GM12878 (cell line): Measurements from ENCODE around the gene HIP1. TPM values are rescaled to one million over a fixed set of nuclear protein-coding genes. Genes with fewer than 3 reads are reported as not detected.
A peak's percentile ranks its signal among the peaks of the same experiment; 100 is the strongest.

Source experiments
- ATF3 ChIP-seq: IDR thresholded peaks from 2 replicates; pipeline ENCODE4 v1.6.1; 2011; ENCODE audit warnings: low read depth, mild to moderate bottlenecking, low read length, moderate library complexity, borderline replicate concordance; ENCODE audit errors: extremely low read depth
- E2F4 ChIP-seq: IDR thresholded peaks from 2 replicates; pipeline ENCODE4 v1.6.1; 2012; ENCODE audit warnings: low read depth, low read length, improper control_type of control experiment
- HDAC6 ChIP-seq: fragments of 200-600 bp; sonication (generic); IDR thresholded peaks from one replicate; pipeline ENCODE4 v1.8.0; 2017; ENCODE audit warnings: antibody characterized with exemption; ENCODE audit not compliant: unreplicated experiment
- HSF1 ChIP-seq: fragments of 150-350 bp; IDR thresholded peaks from 2 replicates; pipeline ENCODE4 v1.6.1; 2014; ENCODE audit warnings: mild to moderate bottlenecking, low read depth, low read length
- MTA2 ChIP-seq: fragments of 450-650 bp; IDR thresholded peaks from 2 replicates; pipeline ENCODE4 v1.6.1; 2016; ENCODE audit warnings: low read depth, mild to moderate bottlenecking, moderate library complexity
- MXI1 ChIP-seq: fragments of 150-350 bp; IDR thresholded peaks from 2 replicates; pipeline ENCODE4 v1.6.1; 2011; ENCODE audit warnings: low read depth, mild to moderate bottlenecking, inconsistent platforms, low read length, improper control_type of control experiment
- NFXL1 ChIP-seq: fragments of 450-650 bp; IDR thresholded peaks from 2 replicates; pipeline ENCODE4 v1.6.1; 2017; ENCODE audit warnings: antibody characterized with exemption, mild to moderate bottlenecking, borderline replicate concordance
- NR2C1 ChIP-seq: fragments of 450-650 bp; IDR thresholded peaks from 2 replicates; pipeline ENCODE4 v1.6.1; 2017; ENCODE audit warnings: antibody characterized with exemption, mild to moderate bottlenecking, moderate library complexity
- NRF1 ChIP-seq: conservative IDR thresholded peaks from 2 replicates; pipeline ENCODE4 v1.6.1; 2011; ENCODE audit warnings: mild to moderate bottlenecking, low read depth, low read length, improper control_type of control experiment
- PAX5 ChIP-seq: IDR thresholded peaks from 2 replicates; pipeline ENCODE4 v1.6.1; 2011; ENCODE audit warnings: low read depth, low read length, borderline replicate concordance
- PBX3 ChIP-seq: IDR thresholded peaks from 2 replicates; pipeline ENCODE4 v1.6.1; 2011; ENCODE audit warnings: mild to moderate bottlenecking, low read depth, low read length, moderate library complexity; ENCODE audit not compliant: insufficient replicate concordance
- RBBP5 ChIP-seq: fragments of 200-600 bp; sonication (generic); conservative IDR thresholded peaks from 2 replicates; pipeline ENCODE4 v1.6.1; 2016
- RCOR1 ChIP-seq: conservative IDR thresholded peaks from 2 replicates; pipeline ENCODE4 v1.6.1; 2012; ENCODE audit warnings: low read depth, low read length, improper control_type of control experiment
- SKIL ChIP-seq: fragments of 450-650 bp; IDR thresholded peaks from 2 replicates; pipeline ENCODE4 v1.6.1; 2017; ENCODE audit warnings: mild to moderate bottlenecking, low read depth, inconsistent platforms; ENCODE audit not compliant: poor library complexity, severe bottlenecking
- SPI1 ChIP-seq: IDR thresholded peaks from 2 replicates; pipeline ENCODE4 v1.6.1; 2011; ENCODE audit warnings: low read depth, mild to moderate bottlenecking, low read length, moderate library complexity, borderline replicate concordance; ENCODE audit not compliant: insufficient read depth
- ZNF217 ChIP-seq: fragments of 450-650 bp; IDR thresholded peaks from 2 replicates; pipeline ENCODE4 v1.6.1; 2017; ENCODE audit warnings: antibody characterized with exemption, mild to moderate bottlenecking
- ZNF622 ChIP-seq: fragments of 450-650 bp; IDR thresholded peaks from 2 replicates; pipeline ENCODE4 v1.6.1; 2017; ENCODE audit warnings: mild to moderate bottlenecking, inconsistent platforms
- ZNF687 ChIP-seq: fragments of 450-650 bp; IDR thresholded peaks from 2 replicates; pipeline ENCODE4 v1.6.1; 2017; ENCODE audit warnings: mild to moderate bottlenecking, moderate library complexity
- polyA plus RNA-seq, 11 experiments: library from polyadenylated mRNA; depleted of rRNA in 4 of 11; unstranded in 6 of 11; stranded (reverse) in 5 of 11; fragments of >200 nt; fragmentation: Nextera tagmentation in 4 of 11; fragmentation: Illumina TruSeq in 1 of 11; extraction: Ambion mirVana in 4 of 11; extraction: Trizol in 1 of 11; gene quantifications; 1 replicate in 1 of 11; 2 replicates in 10 of 11; pipeline versions ENCODE4 v1.2.1 to v1.2.3, GENCODE V29; 2011 to 2016; ENCODE audit warnings: inconsistent platforms in 2 of 11, missing spikeins in 2 of 11, low read depth in 1 of 11
- total RNA-seq, 4 experiments: library from RNA; depleted of rRNA in 3 of 4; stranded (reverse); fragments of >200 nt in 3 of 4; fragmentation: Illumina TruSeq in 1 of 4; extraction: Trizol in 1 of 4; gene quantifications; 2 replicates each; pipeline versions ENCODE4 v1.2.1 to v1.2.3, GENCODE V29; 2013 to 2021

HIP1 gene
- total and polyA plus RNA-seq, 10 of the 15 experiments (the other 5 are each of a cell fraction or from before 2014, with no cell fraction given), result 1.2 to 9.7 (median 3.2) TPM

DNA sequence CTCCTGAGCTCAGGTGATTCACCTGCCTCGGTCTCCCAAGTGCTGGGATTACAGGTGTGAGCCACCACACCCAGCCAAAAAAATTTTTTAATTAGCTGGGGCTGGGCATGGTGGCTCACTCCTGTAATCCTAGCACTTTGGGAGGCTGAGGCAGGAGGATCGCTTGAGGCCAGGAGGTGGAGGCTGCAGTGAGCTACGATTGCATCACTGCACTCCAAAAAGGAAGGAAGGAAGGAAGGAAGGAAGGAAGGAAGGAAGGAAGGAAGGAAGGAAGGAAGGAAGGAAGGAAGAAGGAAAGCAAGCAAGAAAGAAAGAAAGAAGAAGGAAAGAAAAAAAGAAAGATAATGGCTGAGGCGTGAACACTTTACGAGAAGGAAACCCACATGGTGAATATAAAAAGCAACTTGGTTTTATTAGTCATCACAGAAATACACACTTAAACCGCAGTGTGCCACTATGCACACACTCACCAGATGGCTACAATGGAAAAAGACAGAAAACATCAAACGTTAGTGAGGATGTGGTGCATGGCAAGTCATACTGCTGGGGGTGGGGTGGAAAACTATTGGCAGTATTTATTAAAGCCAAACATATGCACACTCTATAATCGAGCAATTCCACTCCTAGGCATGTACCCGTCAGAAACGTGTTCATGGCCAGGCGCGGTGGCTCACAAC lies 37.7 kb upstream of the HIP1 start (continued):
- TF ChIP-seq SPI1 (no peak), RCOR1 (no peak), ATF3 (no peak), RBBP5 (no peak), MXI1 (no peak), PAX5 (no peak), NRF1 (no peak), ZNF687 (no peak), HSF1 (no peak), E2F4 (no peak), NR2C1 (no peak), ZNF217 (no peak), NFXL1 (no peak), MTA2 (peak; percentile 64), ZNF622 (no peak), HDAC6 (no peak), SKIL (no peak), PBX3 (no peak)
